IMR-90 (cell line): ENCODE results near the gene ZNF248. TPM values are rescaled to one million over a fixed set of nuclear protein-coding genes. Genes with fewer than 3 reads are reported as not detected.

ENCODE experiments used
- ATAC-seq: fragments of 200-7000 bp; cut with Tn5 transposase; 2 replicates; pipeline ENCODE4 v1.9.1; 2020; ENCODE audit warnings: low read depth, mild to moderate bottlenecking, moderate library complexity
- BruUV-seq: library from RNA; stranded (reverse); fragments of 400-500 nt; replicated peaks from 2 replicates; lab custom pipeline; 2021; lab: Mats Ljungman, UMichigan
- CTCF ChIA-PET: fragments of 300-600 bp; formaldehyde crosslinking; extraction: SDS; loops from one replicate; lab custom pipeline; 2021; ENCODE audit warnings: antibody characterized with exemption; lab: Yijun Ruan, JAX
- POLR2A ChIA-PET: fragments of 300-600 bp; sonication (Branson Sonifier 250); formaldehyde crosslinking; loops from one replicate; lab custom pipeline; 2022; ENCODE audit warnings: antibody characterized with exemption; ENCODE audit not compliant: unreplicated experiment; lab: Charles Lee
- DNase-seq: peaks from one replicate; pipeline ENCODE4 v3.0.0; 2013
- H2AFZ ChIP-seq: replicated peaks from 2 replicates; pipeline ENCODE3; 2013; ENCODE audit warnings: low read length, mild to moderate bottlenecking; ENCODE audit not compliant: poor library complexity
- H2AK5ac ChIP-seq: 2 replicates; pipeline ENCODE4 v1.6.1; 2013; ENCODE audit warnings: low read depth, low read length, inconsistent platforms
- H2AK9ac ChIP-seq: replicated peaks from 2 replicates; pipeline ENCODE3; 2013; ENCODE audit warnings: mild to moderate bottlenecking, low read depth, low read length, moderate library complexity; ENCODE audit not compliant: poor library complexity
- H2BK120ac ChIP-seq: 2 replicates; pipeline ENCODE4 v1.6.1; 2013; ENCODE audit warnings: low read depth, low read length, inconsistent platforms
- H2BK15ac ChIP-seq: 3 replicates; pipeline ENCODE4 v1.6.1; 2013; ENCODE audit warnings: low read depth, low read length, inconsistent platforms
- H2BK20ac ChIP-seq: 2 replicates; pipeline ENCODE4 v1.6.1; 2013; ENCODE audit warnings: low read depth, mild to moderate bottlenecking, inconsistent platforms, low read length, moderate library complexity
- H2BK5ac ChIP-seq: 2 replicates; pipeline ENCODE4 v1.6.1; 2013; ENCODE audit warnings: mild to moderate bottlenecking, low read depth, low read length, inconsistent platforms; ENCODE audit not compliant: poor library complexity, severe bottlenecking
- H3K14ac ChIP-seq: replicated peaks from 2 replicates; pipeline ENCODE4 v1.6.1; 2013; ENCODE audit warnings: low read depth, low read length, inconsistent platforms
- H3K18ac ChIP-seq: 2 replicates; pipeline ENCODE4 v1.6.1; 2013; ENCODE audit warnings: low read depth, low read length, control low read depth
- H3K23ac ChIP-seq: 2 replicates; pipeline ENCODE4 v1.6.1; 2013; ENCODE audit warnings: low read depth, low read length, inconsistent platforms
- H3K27ac ChIP-seq: 2 replicates; pipeline ENCODE4 v1.5.1; 2013; ENCODE audit warnings: mild to moderate bottlenecking, control low read depth, low read length; ENCODE audit not compliant: insufficient read depth
- H3K27me3 ChIP-seq: 2 replicates; pipeline ENCODE4 v1.6.1; 2013; ENCODE audit warnings: low read length; ENCODE audit not compliant: control insufficient read depth, insufficient read depth
- H3K36me3 ChIP-seq: 2 replicates; pipeline ENCODE4 v1.6.1; 2013; ENCODE audit warnings: low read length, mixed read lengths; ENCODE audit not compliant: control insufficient read depth, insufficient read depth
- H3K4ac ChIP-seq: 2 replicates; pipeline ENCODE4 v1.6.1; 2013; ENCODE audit warnings: low read depth, low read length, inconsistent platforms
- H3K4me1 ChIP-seq: 2 replicates; pipeline ENCODE4 v1.6.1; 2013; ENCODE audit warnings: low read length, mixed read lengths; ENCODE audit not compliant: control insufficient read depth, insufficient read depth
- H3K4me2 ChIP-seq: 2 replicates; pipeline ENCODE4 v1.6.1; 2013; ENCODE audit warnings: low read depth, mild to moderate bottlenecking, control low read depth, low read length, moderate library complexity
- H3K4me3 ChIP-seq: 2 replicates; pipeline ENCODE4 v1.5.1; 2013; ENCODE audit warnings: low read depth, mild to moderate bottlenecking, control low read depth, low read length, moderate library complexity; ENCODE audit not compliant: insufficient read depth
- H3K56ac ChIP-seq: 2 replicates; pipeline ENCODE4 v1.6.1; 2013; ENCODE audit warnings: low read length, inconsistent platforms; ENCODE audit not compliant: insufficient read depth; ENCODE audit errors: extremely low read depth
- H3K79me1 ChIP-seq, 2 experiments: 2 replicates each; pipeline ENCODE4 v1.6.1; 2013; ENCODE audit warnings: low read length in 2 of 2, inconsistent platforms in 1 of 2, low read depth in 1 of 2
- H3K9ac ChIP-seq: 2 replicates; pipeline ENCODE4 v1.6.1; 2013; ENCODE audit warnings: low read depth, low read length, control low read depth
- H3K9me1 ChIP-seq: 2 replicates; pipeline ENCODE4 v1.6.1; 2013; ENCODE audit warnings: low read length, inconsistent platforms; ENCODE audit not compliant: insufficient read depth
- H3K9me3 ChIP-seq: 2 replicates; pipeline ENCODE4 v1.6.1; 2013; ENCODE audit warnings: low read length; ENCODE audit not compliant: control insufficient read depth, insufficient read depth
- H4K20me1 ChIP-seq: 2 replicates; pipeline ENCODE4 v1.6.1; 2013; ENCODE audit warnings: low read length, inconsistent platforms; ENCODE audit not compliant: insufficient read depth
- H4K5ac ChIP-seq: 2 replicates; pipeline ENCODE4 v1.6.1; 2013; ENCODE audit warnings: mild to moderate bottlenecking, low read depth, low read length, control low read depth
- H4K8ac ChIP-seq, 2 experiments: 2 replicates each; pipeline ENCODE4 v1.6.1; 2013; ENCODE audit warnings: low read depth in 2 of 2, low read length in 2 of 2, control low read depth in 1 of 2, inconsistent platforms in 1 of 2
- H4K91ac ChIP-seq: 2 replicates; pipeline ENCODE4 v1.6.1; 2013; ENCODE audit warnings: low read depth, low read length, inconsistent platforms; ENCODE audit not compliant: insufficient read depth
- BHLHE40 ChIP-seq: fragments of 150-350 bp; IDR thresholded peaks from 2 replicates; pipeline ENCODE4 v1.6.1; 2016; ENCODE audit warnings: mild to moderate bottlenecking, low read depth, low read length
- CEBPB ChIP-seq: IDR thresholded peaks from 2 replicates; pipeline ENCODE4 v1.6.1; 2012; ENCODE audit warnings: low read depth, low read length, improper control_type of control experiment
- CHD1 ChIP-seq: IDR thresholded peaks from 2 replicates; pipeline ENCODE4 v1.6.1; 2012; ENCODE audit warnings: low read depth, low read length, improper control_type of control experiment
- FOS ChIP-seq: fragments of 150-350 bp; IDR thresholded peaks from 2 replicates; pipeline ENCODE4 v1.6.1; 2016; ENCODE audit warnings: low read depth, low read length
- MAFK ChIP-seq: IDR thresholded peaks from 2 replicates; pipeline ENCODE4 v1.6.1; 2012; ENCODE audit warnings: low read depth, low read length, improper control_type of control experiment
- MAZ ChIP-seq: IDR thresholded peaks from 2 replicates; pipeline ENCODE4 v1.6.1; 2012; ENCODE audit warnings: low read depth, mild to moderate bottlenecking, low read length, improper control_type of control experiment, moderate library complexity, borderline replicate concordance
- MXI1 ChIP-seq: IDR thresholded peaks from 2 replicates; pipeline ENCODE4 v1.6.1; 2012; ENCODE audit warnings: low read depth, mild to moderate bottlenecking, low read length, moderate library complexity, borderline replicate concordance
- NFE2L2 ChIP-seq: fragments of 150-350 bp; IDR thresholded peaks from 2 replicates; pipeline ENCODE4 v1.6.1; 2016; ENCODE audit warnings: low read depth, mild to moderate bottlenecking, low read length
- POLR2A ChIP-seq: IDR thresholded peaks from 2 replicates; pipeline ENCODE4 v1.6.1; 2012; ENCODE audit warnings: mild to moderate bottlenecking, low read depth, low read length
- RAD21 ChIP-seq: IDR thresholded peaks from 2 replicates; pipeline ENCODE4 v1.6.1; 2012; ENCODE audit warnings: low read length, improper control_type of control experiment
- RCOR1 ChIP-seq: IDR thresholded peaks from 2 replicates; pipeline ENCODE4 v1.6.1; 2012; ENCODE audit warnings: mild to moderate bottlenecking, low read length, improper control_type of control experiment; ENCODE audit not compliant: insufficient replicate concordance
- RFX5 ChIP-seq: IDR thresholded peaks from 2 replicates; pipeline ENCODE4 v1.8.0; 2012; ENCODE audit warnings: low read depth, mild to moderate bottlenecking, low read length, moderate library complexity
- SMC3 ChIP-seq: fragments of 150-350 bp; IDR thresholded peaks from 2 replicates; pipeline ENCODE4 v1.6.1; 2016; ENCODE audit warnings: low read depth, mild to moderate bottlenecking, antibody characterized with exemption, low read length, moderate library complexity
- WGBS, 2 experiments: methylation state at CpG; one replicate each; pipeline versions ENCODE4 v1.1.5 to v1.1.7; 2013; ENCODE audit warnings: missing lambda C conversion rate in 2 of 2; ENCODE audit not compliant: insufficient read length in 1 of 2; ENCODE audit errors: extremely low coverage in 2 of 2; 5-methylcytosine and 5-hydroxymethylcytosine counted together
- dilution Hi-C: fragments of 300-500 bp; cut with HindIII; formaldehyde crosslinking; loops from one replicate; pipeline ENCODE4 v1.14.3; 2018; ENCODE audit warnings: low sequenced_read_pairs; ENCODE audit not compliant: unreplicated experiment
- in situ Hi-C: fragments of 300-500 bp; cut with MboI; formaldehyde crosslinking; loops from 3 replicates; pipeline ENCODE4 v1.14.3; 2019; ENCODE audit warnings: low sequenced_read_pairs, inconsistent platforms, mixed read lengths
- intact Hi-C: fragments of 100-400 bp; cut with micrococcal nuclease; formaldehyde crosslinking; loops from 2 replicates; pipeline ENCODE4 v1.10.0; 2022
- polyA plus RNA-seq, 3 experiments: library from polyadenylated mRNA; depleted of rRNA; stranded (reverse); fragments of >200 nt; gene quantifications; 2 replicates each; pipeline ENCODE4 v1.2.3, GENCODE V29; 2012; ENCODE audit warnings: low replicate concordance in 1 of 3
- total RNA-seq: library from RNA; depleted of rRNA; stranded (reverse); fragments of >200 nt; gene quantifications from 2 replicates; pipeline ENCODE4 v1.2.3, GENCODE V29; 2012
- TF ChIP-seq, protein P1 (sequence below): fragments of 150-350 bp; IDR thresholded peaks from 2 replicates; pipeline ENCODE4 v1.6.1; 2016; ENCODE audit warnings: low read depth, mild to moderate bottlenecking, low read length, moderate library complexity, borderline replicate concordance
- TF ChIP-seq, protein P2 (sequence below): fragments of 150-350 bp; IDR thresholded peaks from 2 replicates; pipeline ENCODE4 v1.6.1; 2017; ENCODE audit warnings: mild to moderate bottlenecking, antibody characterized with exemption, low read length, low read depth
- TF ChIP-seq, protein P3 (sequence below): conservative IDR thresholded peaks from 2 replicates; pipeline ENCODE4 v1.5.1; 2012; ENCODE audit warnings: mild to moderate bottlenecking, low read depth, low read length, improper control_type of control experiment

ZNF248 gene
- total and polyA plus RNA-seq, 2 of the 4 experiments (the other 2 are of a cell fraction): 5.1 to 5.7 TPM

DNA sequence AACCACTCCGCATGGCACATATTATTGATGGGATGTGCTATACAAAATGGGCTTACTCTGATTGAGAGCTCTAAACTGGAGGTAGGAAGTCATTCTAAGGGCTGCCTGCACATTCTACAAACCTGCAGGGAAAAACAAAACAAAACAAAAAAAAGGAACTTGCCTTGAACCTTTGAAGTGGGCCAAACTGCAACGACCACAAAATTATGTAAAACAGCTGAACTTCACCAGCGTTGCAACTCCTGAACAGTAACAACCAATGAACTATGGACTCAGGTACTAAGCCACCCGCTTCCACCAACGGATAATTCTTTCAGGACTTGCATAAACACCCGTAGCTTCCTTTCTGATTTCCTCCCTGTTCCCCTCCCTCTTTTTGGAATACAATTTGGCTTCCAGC is 80.4 kb downstream of the ZNF248 start:
- TF ChIP-seq NFE2L2 (no peak), MXI1 (no peak), MAFK (no peak), CEBPB (no peak), BHLHE40 (no peak), POLR2A (no peak), CHD1 (no peak), RCOR1 (no peak), RAD21 (no peak), SMC3 (no peak), FOS (no peak), MAZ (no peak), RFX5 (no peak)
- TF ChIP-seq, protein P1, sequence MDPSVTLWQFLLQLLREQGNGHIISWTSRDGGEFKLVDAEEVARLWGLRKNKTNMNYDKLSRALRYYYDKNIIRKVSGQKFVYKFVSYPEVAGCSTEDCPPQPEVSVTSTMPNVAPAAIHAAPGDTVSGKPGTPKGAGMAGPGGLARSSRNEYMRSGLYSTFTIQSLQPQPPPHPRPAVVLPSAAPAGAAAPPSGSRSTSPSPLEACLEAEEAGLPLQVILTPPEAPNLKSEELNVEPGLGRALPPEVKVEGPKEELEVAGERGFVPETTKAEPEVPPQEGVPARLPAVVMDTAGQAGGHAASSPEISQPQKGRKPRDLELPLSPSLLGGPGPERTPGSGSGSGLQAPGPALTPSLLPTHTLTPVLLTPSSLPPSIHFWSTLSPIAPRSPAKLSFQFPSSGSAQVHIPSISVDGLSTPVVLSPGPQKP: no peak
- TF ChIP-seq, protein P2, sequence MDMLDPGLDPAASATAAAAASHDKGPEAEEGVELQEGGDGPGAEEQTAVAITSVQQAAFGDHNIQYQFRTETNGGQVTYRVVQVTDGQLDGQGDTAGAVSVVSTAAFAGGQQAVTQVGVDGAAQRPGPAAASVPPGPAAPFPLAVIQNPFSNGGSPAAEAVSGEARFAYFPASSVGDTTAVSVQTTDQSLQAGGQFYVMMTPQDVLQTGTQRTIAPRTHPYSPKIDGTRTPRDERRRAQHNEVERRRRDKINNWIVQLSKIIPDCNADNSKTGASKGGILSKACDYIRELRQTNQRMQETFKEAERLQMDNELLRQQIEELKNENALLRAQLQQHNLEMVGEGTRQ: no peak
- TF ChIP-seq, protein P3, sequence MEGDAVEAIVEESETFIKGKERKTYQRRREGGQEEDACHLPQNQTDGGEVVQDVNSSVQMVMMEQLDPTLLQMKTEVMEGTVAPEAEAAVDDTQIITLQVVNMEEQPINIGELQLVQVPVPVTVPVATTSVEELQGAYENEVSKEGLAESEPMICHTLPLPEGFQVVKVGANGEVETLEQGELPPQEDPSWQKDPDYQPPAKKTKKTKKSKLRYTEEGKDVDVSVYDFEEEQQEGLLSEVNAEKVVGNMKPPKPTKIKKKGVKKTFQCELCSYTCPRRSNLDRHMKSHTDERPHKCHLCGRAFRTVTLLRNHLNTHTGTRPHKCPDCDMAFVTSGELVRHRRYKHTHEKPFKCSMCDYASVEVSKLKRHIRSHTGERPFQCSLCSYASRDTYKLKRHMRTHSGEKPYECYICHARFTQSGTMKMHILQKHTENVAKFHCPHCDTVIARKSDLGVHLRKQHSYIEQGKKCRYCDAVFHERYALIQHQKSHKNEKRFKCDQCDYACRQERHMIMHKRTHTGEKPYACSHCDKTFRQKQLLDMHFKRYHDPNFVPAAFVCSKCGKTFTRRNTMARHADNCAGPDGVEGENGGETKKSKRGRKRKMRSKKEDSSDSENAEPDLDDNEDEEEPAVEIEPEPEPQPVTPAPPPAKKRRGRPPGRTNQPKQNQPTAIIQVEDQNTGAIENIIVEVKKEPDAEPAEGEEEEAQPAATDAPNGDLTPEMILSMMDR: no peak
- H3K9ac ChIP-seq: no peak overlapping the region
- H3K27me3 ChIP-seq: no peaks in the 10 kb centered on the region
- H4K91ac ChIP-seq: no peak overlapping the region
- no peaks in the 10 kb centered on the region for H3K4me1 ChIP-seq
- no peaks in the 10 kb centered on the region for H3K36me3 ChIP-seq
- ATAC-seq (no peak), DNase-seq (no peak)
- H3K18ac ChIP-seq: no peak overlapping the region
- ChIA-PET POLR2A (no interaction called here), CTCF (no interaction called here)
- no peak overlapping the region for H2BK120ac ChIP-seq
- H2BK15ac ChIP-seq: no peak overlapping the region
- H4K20me1 ChIP-seq: no peaks in the 10 kb centered on the region
- in situ Hi-C loops: no loop called here
- no peak overlapping the region for H3K23ac ChIP-seq
- no peaks in the 10 kb centered on the region for H3K9me1 ChIP-seq
- no TSS peak for BruUV-seq
- H3K14ac ChIP-seq: no peak overlapping the region
- H2AK9ac ChIP-seq: no peak overlapping the region
- H2BK20ac ChIP-seq: no peak overlapping the region
- no peak overlapping the region for H4K8ac ChIP-seq
- no peak overlapping the region for H4K5ac ChIP-seq
- no peak overlapping the region for H3K56ac ChIP-seq
- no peak overlapping the region for H2AFZ ChIP-seq
- H3K79me1 ChIP-seq: no peaks in the 10 kb centered on the region
- WGBS, 2 experiments: 92% methylated on average over 4 of the region's 6 CpGs; no CpG with 5 or more reads in 1 of the 2 experiments
- H2BK5ac ChIP-seq: no peak overlapping the region
- no peak overlapping the region for H3K4me2 ChIP-seq
- no peak overlapping the region for H3K4ac ChIP-seq
- dilution Hi-C loops: no loop called here
- H3K27ac ChIP-seq: no peak overlapping the region
- peaks cover 13% of the 10 kb centered on the region for H3K9me3 ChIP-seq
- intact Hi-C loops: no loop called here
- no peak overlapping the region for H2AK5ac ChIP-seq
- no peak overlapping the region for H3K4me3 ChIP-seq
